GM19240 (cell line): ENCODE results near the gene FBLN1.
"Not testable (repeated sequence)": the region's sequence is repeated elsewhere in the genome, so short reads cannot be mapped to it uniquely, and the experiment has no call there.

Experiments used
- DNase-seq: peaks from one replicate; pipeline ENCODE4 v3.0.0; 2011; ENCODE audit warnings: low spot score; ENCODE audit not compliant: insufficient read length

FBLN1 gene, protein sequence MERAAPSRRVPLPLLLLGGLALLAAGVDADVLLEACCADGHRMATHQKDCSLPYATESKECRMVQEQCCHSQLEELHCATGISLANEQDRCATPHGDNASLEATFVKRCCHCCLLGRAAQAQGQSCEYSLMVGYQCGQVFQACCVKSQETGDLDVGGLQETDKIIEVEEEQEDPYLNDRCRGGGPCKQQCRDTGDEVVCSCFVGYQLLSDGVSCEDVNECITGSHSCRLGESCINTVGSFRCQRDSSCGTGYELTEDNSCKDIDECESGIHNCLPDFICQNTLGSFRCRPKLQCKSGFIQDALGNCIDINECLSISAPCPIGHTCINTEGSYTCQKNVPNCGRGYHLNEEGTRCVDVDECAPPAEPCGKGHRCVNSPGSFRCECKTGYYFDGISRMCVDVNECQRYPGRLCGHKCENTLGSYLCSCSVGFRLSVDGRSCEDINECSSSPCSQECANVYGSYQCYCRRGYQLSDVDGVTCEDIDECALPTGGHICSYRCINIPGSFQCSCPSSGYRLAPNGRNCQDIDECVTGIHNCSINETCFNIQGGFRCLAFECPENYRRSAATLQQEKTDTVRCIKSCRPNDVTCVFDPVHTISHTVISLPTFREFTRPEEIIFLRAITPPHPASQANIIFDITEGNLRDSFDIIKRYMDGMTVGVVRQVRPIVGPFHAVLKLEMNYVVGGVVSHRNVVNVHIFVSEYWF

DNA sequence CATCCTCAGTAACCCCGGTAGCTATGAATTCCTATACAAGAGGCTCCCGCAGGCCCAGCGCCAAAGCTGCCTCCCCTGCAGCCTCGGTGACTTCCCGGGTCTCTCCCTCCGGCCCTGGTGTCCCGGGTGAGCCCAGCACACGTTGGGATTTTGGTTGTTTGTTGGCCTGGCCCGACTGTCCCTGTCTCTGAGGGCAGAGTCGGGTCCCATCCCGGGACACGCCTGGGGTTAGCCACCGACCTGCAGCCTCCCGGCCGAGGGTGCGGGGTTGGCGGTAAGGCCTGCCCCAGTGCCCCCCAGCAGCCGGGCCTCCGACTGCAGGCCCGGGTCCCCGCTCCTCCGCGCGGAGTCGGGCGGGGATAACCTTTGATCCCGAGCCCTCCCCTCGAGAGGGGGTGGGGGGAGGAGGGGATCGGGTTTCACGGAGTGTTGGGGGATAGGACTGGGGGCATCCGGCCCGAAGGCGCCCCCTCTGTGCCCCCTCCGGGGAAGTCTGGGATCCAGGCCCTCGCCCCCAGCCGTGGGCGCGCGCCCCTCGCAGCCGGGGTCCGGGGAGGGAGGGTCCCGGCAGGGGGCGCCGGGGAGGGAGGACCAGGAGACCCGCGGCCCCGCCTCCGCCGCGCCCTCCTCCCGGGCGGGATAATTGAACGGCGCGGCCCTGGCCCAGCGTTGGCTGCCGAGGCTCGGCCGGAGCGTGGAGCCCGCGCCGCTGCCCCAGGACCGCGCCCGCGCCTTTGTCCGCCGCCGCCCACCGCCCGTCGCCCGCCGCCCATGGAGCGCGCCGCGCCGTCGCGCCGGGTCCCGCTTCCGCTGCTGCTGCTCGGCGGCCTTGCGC is at the start of gene FBLN1:
Gene FBLN1 (plus strand): TSS at position 669 of the 835 bp plus-strand sequence. CDS start 103 bp downstream, at position 772.
- no peak for DNase-seq

DNA sequence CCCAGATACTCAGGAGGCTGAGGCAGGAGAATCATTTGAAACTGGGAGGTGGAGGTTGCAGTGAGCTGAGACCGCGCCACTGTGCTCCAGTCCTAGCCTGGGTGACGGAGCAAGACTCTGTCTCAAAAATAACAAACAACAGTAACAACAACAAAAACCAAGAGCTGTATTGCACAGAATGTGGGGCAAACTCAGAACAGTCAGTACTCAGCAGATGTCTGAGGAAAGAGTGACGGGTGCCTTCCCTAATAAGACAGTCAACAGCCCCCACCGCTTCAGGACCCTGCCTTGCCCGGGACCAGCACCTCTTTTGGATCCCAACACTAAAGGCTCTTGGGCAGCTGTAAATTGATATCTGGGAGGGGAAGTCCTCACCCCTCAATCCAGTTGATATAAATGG is 48.9 kb upstream of the FBLN1 start:
- DNase-seq, result no peak

DNA sequence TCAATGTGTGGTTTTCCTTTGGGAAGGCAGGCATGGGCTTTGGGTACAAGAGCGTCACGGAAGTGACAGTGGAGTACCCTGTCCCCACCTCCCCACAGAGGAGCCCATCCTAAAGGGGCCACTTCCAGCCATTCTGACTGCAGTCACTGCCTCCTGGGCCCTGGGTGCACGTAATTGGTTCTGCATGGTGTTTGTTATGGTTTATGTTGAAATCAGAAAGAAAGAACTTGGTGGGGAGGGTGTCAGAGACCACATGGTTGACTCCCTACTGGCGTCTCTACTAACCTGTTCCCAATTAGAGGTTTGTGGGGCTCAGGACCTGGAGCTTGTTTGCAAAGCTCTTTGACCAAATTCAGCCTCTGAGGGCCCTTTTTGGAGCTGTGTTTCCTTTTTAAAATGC is 48.4 kb upstream of the FBLN1 start:
- DNase-seq, result no peak

DNA sequence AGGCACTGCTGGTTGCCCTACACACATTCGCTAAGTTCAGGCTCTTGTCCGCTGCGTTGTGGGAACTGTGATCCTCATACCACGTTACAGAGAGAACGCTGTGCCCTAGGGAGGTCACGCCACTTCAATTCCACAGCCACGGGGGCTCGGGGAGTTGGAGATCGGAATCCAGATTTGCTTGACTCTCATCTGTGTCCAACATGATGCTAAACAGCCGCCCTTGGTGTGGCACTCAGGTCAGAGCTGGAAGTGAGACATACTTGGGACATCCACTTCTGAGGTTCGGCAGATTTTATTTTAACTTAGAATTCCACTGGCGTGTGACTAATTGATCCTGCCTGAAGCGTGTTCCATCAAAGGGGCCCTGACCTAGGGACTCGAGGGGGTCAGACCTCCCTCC is 47.5 kb upstream of the FBLN1 start:
- no peak for DNase-seq

DNA sequence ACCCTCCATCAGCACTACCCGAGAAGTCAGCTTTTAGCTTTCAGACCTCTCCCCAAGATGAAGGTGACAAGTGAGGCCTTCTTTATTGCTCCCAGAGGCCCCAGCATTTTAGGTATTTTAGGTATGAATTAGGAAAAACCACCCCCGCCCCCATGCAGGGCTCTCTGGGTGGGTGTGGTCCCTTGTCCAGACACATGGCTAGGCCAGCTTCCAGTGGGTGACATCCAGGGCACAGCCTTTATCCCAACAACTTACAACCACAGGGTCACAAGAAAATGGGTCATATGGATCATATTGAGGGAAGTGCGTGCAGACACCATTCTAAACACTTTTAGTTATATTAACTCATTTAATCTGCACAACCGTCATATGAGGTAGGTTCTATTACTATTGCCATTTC is 47.1 kb upstream of the FBLN1 start:
- DNase-seq, result no peak

DNA sequence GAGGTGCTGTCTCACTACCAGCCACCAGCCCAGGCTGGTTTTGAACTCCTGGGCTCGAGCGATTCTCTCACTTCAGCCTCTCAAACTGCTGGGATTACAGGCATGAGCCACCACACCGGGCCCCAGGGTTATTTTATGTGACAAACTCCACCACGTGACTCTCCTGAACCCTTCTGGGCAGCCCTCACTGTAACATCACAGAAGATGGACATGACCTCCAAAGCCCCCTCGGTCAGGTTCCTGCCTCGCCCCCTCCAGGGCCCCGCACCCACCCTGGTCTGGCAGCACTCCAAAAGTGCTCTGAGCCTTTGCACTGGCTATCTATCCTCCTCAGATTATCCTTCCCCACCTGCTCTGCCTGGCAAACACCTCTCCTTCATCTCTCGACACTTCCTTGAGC is 45.9 kb upstream of the FBLN1 start:
- DNase-seq, result no peak

DNA sequence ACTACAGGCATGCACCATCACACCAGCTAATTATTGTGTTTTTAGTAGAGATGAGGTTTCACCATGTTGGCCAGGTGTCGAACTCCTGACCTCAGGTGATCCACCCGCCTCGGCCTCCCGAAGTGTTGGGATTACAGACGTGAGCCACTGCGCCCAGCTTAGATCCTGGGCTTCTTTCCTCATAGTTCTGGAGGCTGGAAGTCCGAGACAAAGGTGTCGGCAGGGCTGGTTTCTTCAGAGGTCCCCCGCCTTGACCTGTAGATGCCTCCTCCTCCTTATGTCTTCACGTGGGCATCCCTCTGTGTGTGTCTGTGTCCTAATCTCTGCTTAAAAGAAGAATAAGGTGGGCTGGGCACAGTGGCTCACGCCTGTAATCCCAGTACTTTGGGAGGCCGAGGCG is 44.2 kb upstream of the FBLN1 start:
- DNase-seq, result no peak

DNA sequence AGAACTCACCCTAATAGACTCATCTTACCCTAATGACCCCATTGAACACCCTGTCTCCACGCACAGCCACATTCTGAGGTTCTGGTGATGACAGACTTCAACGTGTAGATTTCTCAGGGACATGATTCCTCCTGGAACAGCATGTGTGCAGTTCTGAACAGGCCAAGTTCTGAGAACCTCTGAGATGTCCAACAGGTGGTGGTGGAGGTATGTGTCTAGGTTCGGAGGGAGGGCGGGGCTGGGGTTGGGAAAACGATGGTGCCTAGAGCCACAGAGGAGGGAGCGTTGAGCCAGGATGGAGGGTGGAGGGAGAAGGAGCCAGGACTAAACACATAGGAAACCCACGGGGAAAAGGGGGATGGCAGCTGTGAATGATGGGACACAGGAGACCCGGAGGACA is 43.4 kb upstream of the FBLN1 start:
- DNase-seq, result no peak

DNA sequence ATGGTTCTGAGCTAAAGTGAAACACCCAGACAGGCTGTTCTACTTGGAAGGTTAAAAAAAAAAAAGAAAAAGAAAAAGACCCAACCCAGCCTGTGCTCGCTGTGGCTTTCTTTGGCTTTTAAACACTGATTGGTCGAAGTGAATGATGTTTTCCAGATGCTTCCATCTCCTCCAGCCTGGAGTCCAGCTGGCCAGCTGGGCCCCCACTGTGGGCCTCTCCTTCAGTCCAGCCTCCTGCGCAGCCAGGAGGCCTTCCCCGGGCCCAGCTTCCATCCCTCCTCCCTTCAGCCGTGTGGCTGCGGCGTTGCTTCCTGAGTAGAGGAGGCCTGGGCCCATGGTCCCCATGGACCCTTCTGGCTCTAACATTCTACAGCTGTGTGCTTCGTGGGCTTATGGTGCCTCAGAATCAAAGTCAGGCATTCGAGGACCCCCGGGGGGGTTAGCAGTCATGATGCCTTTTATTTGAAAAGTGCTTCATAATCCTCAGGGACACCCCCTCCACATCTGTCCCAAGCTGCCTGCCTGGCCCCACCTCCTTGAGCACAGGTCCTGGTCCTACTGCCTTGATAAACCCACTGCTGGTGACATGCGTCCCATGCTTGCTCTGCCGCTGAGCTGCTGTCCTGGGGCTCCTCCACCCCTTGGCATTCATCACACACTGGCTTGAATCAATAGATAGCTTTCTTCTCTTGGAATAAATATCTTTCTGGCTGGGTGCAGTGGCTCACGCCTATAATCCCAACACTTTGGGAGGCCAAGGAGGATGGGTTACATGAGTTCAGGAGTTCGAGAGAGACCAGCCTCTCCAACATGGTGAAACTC is 42.2 kb upstream of the FBLN1 start:
- no peak for DNase-seq

DNA sequence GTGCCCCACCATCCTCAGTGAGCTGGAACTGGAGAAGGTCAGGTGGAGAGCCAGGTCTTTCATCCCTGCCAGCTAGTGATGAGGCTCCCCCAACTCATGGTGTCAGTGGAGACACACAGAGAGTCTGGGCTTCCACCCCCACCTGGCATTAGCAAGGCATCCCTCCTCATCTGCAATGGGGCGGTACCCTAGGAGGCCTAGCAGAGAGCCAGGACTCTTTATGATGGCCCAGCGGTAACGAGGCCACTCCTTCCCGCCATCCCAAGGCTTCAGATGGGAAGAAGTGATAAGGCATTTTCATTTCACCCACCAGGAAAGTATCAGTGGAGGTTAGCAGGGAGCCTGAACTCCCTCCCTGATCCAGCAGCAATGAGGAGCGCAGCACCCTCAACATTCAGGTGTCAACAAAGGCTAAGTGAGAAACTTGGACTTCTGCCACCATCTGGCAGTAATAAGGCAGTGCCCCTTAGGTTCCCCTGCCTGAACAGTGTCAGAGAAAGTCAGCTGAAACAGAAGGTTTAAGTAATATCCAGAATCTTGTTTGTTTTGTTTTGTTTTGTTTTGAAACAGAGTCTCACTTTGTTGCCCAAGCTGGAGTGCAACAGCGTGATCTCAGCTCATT is 40.5 kb upstream of the FBLN1 start:
- no peak for DNase-seq

DNA sequence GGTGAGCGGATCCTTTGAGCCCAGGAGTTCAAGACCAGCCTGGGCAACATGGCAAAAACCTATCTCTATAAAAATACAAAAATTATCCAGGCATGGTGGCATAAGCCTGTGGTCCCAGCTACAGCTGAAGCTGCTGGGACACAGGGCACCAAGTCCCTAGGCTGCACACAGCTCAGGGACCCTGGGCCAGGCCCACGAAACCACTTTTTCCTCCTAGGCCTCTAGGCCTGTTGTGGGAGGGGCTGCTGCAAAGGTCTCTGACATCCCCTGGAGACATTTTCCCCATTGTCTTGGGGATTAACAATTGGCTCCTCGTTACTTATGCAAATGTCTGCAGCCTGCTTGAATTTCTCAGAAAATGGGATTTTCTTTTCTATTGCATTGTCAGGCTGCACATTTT is 39.0 kb upstream of the FBLN1 start:
- not testable (repeated sequence) for DNase-seq

DNA sequence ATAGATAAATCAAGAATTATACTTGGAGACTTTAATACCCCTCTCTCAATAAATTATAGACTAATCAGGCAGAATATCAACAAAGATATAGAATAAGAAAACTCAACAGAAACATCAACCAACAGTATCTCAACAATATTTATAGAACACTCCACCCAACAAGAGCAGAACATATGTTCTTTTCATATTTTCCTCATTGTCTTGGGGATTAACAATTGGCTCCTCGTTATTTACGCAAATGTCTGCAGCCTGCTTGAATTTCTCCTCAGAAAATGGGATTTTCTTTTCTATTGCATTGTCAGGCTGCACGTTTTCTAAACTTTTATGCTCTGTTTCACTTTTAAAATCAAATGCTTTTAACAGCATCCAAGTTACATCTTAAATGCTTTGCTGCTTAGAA is 37.0 kb upstream of the FBLN1 start:
- no peak for DNase-seq

DNA sequence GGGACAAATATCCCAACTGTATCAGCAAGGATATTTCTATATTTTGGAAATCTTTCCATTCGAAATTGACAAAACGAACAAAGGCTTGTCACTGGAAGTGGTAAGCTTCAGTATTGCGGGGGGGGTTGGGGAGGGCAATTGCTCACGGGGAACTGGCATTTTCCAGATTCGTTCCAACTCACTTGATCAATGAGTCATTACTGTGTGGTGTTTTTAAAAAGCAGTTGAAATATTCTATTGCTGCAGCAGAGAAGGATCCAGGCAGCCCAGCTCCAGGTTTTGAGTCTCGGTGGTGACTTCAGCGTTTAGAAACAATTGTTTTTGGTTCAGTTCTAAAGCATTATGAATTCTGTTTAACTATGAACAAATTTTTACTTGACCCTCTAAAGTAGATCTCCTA is 33.8 kb upstream of the FBLN1 start:
- no peak for DNase-seq

DNA sequence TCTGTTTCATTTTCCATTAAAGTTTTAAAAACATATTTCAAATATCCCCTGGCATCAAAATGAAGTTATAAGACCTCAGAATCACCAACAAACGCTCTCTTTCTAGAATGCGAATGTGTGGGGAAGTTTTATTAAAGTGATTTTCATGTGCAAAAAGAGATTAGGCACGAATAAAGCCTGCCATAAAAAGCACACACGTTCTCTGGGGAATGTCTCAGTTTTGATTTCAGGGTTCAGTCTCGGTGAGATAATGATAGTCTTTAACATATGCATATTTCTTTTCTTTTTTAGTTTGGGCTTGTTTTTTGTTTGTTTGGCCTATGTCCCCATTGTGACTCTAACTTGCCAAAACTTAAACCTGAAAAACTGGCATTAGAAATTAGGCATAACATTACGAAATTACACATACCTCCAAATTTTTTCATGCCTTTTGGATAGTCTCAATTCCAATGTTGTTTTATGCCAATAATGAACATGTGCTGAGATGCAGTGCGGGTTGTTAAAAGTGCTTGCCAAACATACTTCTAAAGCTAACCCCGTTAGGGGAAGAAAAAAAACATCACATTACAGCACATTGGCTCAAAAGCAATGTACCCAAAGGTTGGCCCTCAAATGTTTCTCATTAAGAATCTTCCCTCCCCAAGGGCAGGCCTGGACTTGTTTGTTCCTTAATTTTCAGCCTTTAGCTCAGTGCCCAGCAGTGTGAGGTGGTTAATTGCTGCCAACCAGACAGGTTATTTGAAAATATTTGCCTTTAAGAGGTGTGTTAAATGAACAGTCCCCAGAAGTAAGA is 33.2 kb upstream of the FBLN1 start:
- no peak for DNase-seq

DNA sequence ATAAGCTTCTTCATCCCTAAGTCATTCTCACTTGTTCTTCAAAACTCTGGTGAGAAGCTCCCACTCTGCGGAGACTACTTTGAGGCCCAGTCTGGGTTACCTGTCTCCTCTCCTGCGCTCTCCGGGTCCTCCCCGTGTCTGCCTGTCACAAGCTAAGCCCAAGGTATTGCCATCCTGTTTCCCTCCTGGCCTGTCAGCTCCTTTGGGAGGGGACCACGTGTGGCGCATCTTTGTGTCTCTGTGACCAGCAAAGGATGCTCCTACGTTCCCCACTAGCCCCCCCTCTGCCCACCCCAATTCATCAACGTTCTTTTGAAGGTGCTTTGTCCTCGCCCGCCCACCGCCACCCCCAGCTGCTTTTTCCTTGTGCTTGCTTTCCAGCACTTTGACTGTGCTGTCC is 31.8 kb upstream of the FBLN1 start:
- no peak for DNase-seq

DNA sequence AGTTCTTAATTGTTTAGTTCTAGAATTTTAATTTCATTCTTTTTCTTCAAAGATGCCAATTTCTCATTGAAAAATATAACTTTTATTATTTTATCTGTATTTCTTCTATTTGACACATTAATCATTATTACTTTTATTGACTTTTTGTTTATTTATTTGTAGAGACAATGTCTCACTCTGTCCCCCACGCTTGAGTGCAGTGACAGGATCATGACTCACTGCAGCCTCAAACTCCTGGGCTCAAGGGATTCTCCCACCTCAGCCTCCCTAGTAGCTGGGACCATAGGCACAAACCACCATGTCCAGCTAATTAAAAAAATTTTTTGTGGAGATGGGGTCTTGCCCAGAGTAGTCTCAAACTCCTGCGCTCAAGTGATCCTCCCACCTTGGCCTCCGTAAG is 30.3 kb upstream of the FBLN1 start:
- DNase-seq, result no peak

DNA sequence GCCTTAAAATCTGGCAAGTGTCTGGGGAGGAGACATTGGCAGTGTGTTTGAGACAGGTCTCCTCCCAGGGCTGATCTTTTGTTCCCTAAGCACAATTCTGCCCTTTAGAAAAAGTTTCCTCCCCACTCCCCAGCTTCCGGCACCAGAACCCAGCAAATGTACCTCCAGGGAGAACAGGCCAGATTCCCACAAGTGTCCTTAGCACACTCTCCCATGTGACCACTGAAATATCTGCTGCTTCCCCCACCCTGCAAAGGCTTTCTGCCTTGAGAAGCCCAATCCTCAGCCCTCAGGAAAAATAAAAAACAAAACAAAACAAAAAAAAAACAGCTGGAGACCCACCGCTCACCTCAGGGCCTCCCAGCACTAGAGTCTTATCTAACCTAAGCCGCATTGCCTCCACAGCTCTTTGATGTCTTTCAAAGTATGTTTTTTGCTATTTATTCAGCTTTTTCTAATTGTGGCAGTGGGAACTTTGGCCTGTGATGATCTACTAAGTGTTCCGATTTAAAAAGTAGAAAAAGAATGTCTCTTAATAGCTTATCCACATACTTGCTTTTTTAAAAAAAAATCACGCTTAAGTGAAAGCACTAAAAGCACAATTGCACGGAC is 29.0 kb upstream of the FBLN1 start:
- DNase-seq, result no peak

DNA sequence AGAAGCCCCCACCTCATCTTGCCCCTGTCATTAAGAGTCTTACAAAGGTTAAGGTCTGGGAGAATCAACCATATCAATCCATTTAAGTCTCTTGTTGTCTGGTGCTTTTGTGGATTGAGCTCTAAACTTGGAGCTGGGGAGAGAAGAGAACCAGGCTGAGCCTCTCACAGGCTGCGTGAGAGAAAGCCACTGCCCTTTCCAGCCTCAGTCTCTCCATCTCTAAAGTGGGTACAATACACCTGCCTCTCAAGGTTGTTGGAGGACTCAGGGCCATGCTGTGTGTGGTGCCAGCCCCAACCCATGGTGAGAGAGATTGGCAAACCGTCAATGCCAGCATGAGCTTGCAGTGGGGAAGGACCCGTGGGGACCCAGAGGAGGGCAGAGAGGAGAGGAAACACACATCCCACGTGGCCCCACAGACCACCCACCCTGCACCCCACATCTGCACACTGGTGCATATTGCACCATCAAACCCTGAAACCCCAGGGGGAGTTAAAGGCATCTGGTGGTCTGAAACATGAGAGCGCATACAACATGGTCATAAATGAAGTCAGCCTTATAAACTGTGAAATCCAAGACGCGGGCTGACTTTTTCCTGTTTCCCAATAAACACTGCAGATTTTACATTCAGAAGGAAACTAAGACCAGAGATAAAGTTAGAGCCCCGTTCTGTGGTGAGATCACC is 27.5 kb upstream of the FBLN1 start:
- DNase-seq, result no peak
